Measurements from ENCODE around the gene DPEP1. TPM values are rescaled to one million over a fixed set of nuclear protein-coding genes. Genes with fewer than 3 reads are reported as not detected.
A peak's percentile ranks its signal among the peaks of the same experiment; 100 is the strongest.
"Not testable (repeated sequence)": the region's sequence is repeated elsewhere in the genome, so short reads cannot be mapped to it uniquely, and the experiment has no call there.

DPEP1 gene
- total RNA-seq: not detected

DNA sequence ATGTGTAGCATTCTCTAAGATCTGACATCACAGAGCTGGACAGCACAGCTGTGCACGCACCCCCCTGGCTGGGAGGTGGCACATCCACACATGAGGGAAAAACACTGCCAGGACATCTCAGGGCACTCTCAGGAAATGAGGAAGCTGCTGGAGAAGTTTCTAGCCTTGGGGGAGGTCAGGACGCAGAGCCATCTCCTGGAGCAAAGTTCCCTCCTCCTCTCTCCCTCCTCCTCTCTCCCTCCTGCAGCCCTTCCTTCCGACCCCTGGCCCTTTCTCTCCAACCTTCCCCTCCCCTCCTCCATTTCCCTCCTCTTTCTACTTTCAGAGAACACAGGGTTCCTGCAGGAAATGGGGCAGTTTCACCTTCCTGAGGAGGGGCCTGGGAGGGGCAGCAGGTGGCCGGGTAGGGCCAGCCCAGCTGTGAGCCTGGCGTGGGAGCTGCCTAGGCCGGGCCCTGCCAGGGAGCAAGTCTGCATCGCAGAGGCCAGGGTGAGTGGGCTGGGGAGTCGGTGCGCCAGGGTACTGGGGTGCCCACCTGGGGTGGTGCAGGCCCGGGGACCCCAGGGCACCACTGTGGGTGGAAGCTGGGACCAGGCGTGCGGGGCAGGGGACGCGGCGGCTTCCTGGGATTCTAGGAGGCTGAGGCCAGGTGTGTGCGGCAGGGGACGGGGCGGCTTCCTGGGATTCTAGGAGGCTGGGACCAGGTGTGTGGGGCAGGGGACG lies at the start of gene DPEP1:
Gene DPEP1, plus strand, starts transcription at position 412 of the 723 bp plus-strand sequence. CDS start 16,769 bp downstream, outside the sequence.
- Histone ChIP-seq H3K9me3 (ENCODE audit: control insufficient read depth in 3 of 3, low read length in 3 of 3) (no peaks in the 10 kb centered on the region), H3K4me3 (ENCODE audit: low read length in 3 of 3) (no peak within 1 kb of the TSS), H3K27ac (ENCODE audit: low read depth, low read length) (no peak within 1 kb of the TSS), H3K36me3 (ENCODE audit: control insufficient read depth in 3 of 3, insufficient read depth in 3 of 3, low read length in 3 of 3) (no peaks in the 10 kb centered on the region), H3K27me3 (ENCODE audit: control insufficient read depth in 3 of 3, insufficient read depth in 3 of 3, low read length in 3 of 3) (peaks cover 21 to 45% (median 35%) of the 10 kb centered on the region in 3 donors), H3K4me1 (ENCODE audit: control insufficient read depth in 3 of 3, insufficient read depth in 3 of 3, low read length in 3 of 3) (peaks cover 0 to 6% (median 0%) of the 10 kb centered on the region in 3 donors), H3K9ac (ENCODE audit: low read depth in 1 of 3, low read length in 3 of 3) (no peak within 1 kb of the TSS)

- H3K4me3 ChIP-seq (ENCODE audit: low read length in 3 of 3): no peak overlapping the region
- H3K4me1 ChIP-seq (ENCODE audit: control insufficient read depth in 3 of 3, insufficient read depth in 3 of 3, low read length in 3 of 3): peaks cover 32 to 53% (median 42%) of the 10 kb centered on the region in 3 donors
- peak overlapping the region in 1 of 3 donors; percentile 76 for H3K9ac ChIP-seq (ENCODE audit: low read depth in 1 of 3, low read length in 3 of 3)
- no peak overlapping the region for H3K27ac ChIP-seq (ENCODE audit: low read depth, low read length)
- peaks cover 6 to 10% (median 7%) of the 10 kb centered on the region in 3 donors for H3K27me3 ChIP-seq (ENCODE audit: control insufficient read depth in 3 of 3, insufficient read depth in 3 of 3, low read length in 3 of 3)
- peaks cover 33 to 40% (median 34%) of the 10 kb centered on the region in 3 donors for H3K36me3 ChIP-seq (ENCODE audit: control insufficient read depth in 3 of 3, insufficient read depth in 3 of 3, low read length in 3 of 3)
- no peaks in the 10 kb centered on the region for H3K9me3 ChIP-seq (ENCODE audit: control insufficient read depth in 3 of 3, low read length in 3 of 3)
Observed at GRCh38 chr16:89564476-89565255, 48.8 kb upstream of the DPEP1 start.

DNA sequence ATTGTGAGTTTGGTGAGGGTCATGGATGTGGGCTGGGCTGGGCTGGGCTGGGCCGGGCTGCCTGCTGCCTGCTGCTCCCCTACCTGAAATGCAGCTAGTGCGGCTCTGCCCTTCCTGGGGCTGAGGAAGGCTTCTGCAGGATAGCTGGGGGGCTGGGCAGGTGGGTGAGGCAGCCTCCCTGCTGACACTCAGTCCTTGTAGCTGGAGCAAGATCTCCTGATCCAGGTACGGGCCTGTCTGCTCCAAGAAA lies 48.3 kb upstream of the DPEP1 start:
- H3K9ac ChIP-seq (ENCODE audit: low read depth in 1 of 3, low read length in 3 of 3): peak overlapping the region in 2 of 3 donors; percentile 33 to 76
- H3K9me3 ChIP-seq (ENCODE audit: control insufficient read depth in 3 of 3, low read length in 3 of 3): no peaks in the 10 kb centered on the region
- H3K36me3 ChIP-seq (ENCODE audit: control insufficient read depth in 3 of 3, insufficient read depth in 3 of 3, low read length in 3 of 3): peaks cover 33 to 40% (median 34%) of the 10 kb centered on the region in 3 donors
- H3K4me1 ChIP-seq (ENCODE audit: control insufficient read depth in 3 of 3, insufficient read depth in 3 of 3, low read length in 3 of 3): peaks cover 31 to 51% (median 41%) of the 10 kb centered on the region in 3 donors
- peaks cover 11 to 15% (median 12%) of the 10 kb centered on the region in 3 donors for H3K27me3 ChIP-seq (ENCODE audit: control insufficient read depth in 3 of 3, insufficient read depth in 3 of 3, low read length in 3 of 3)
- H3K27ac ChIP-seq (ENCODE audit: low read depth, low read length): no peak overlapping the region
- H3K4me3 ChIP-seq (ENCODE audit: low read length in 3 of 3): peak overlapping the region in 1 of 3 donors; percentile 14

- Histone ChIP-seq H3K27ac (ENCODE audit: low read depth, low read length) (no peak overlapping the region), H3K4me3 (ENCODE audit: low read length in 3 of 3) (peak overlapping the region; percentile 12 to 60 (median 14)), H3K4me1 (ENCODE audit: control insufficient read depth in 3 of 3, insufficient read depth in 3 of 3, low read length in 3 of 3) (peaks cover 31 to 51% (median 41%) of the 10 kb centered on the region in 3 donors), H3K9ac (ENCODE audit: low read depth in 1 of 3, low read length in 3 of 3) (peak overlapping the region; percentile 16 to 76 (median 65)), H3K36me3 (ENCODE audit: control insufficient read depth in 3 of 3, insufficient read depth in 3 of 3, low read length in 3 of 3) (peaks cover 33 to 40% (median 34%) of the 10 kb centered on the region in 3 donors), H3K27me3 (ENCODE audit: control insufficient read depth in 3 of 3, insufficient read depth in 3 of 3, low read length in 3 of 3) (peaks cover 16 to 20% (median 17%) of the 10 kb centered on the region in 3 donors), H3K9me3 (ENCODE audit: control insufficient read depth in 3 of 3, low read length in 3 of 3) (no peaks in the 10 kb centered on the region)
Observed at GRCh38 chr16:89565506-89566372, 47.7 kb upstream of the DPEP1 start.

GRCh38 chr16:89567656-89568594 lies 45.5 kb upstream of the DPEP1 start:
- H3K27ac ChIP-seq (ENCODE audit: low read depth, low read length): no peak overlapping the region
- no peak overlapping the region for H3K4me3 ChIP-seq (ENCODE audit: low read length in 3 of 3)
- H3K4me1 ChIP-seq (ENCODE audit: control insufficient read depth in 3 of 3, insufficient read depth in 3 of 3, low read length in 3 of 3): peaks cover 15 to 32% (median 27%) of the 10 kb centered on the region in 3 donors
- no peaks in the 10 kb centered on the region for H3K9me3 ChIP-seq (ENCODE audit: control insufficient read depth in 3 of 3, low read length in 3 of 3)
- H3K36me3 ChIP-seq (ENCODE audit: control insufficient read depth in 3 of 3, insufficient read depth in 3 of 3, low read length in 3 of 3): peaks cover 20 to 21% (median 20%) of the 10 kb centered on the region in 3 donors
- H3K27me3 ChIP-seq (ENCODE audit: control insufficient read depth in 3 of 3, insufficient read depth in 3 of 3, low read length in 3 of 3): peaks cover 28 to 36% (median 32%) of the 10 kb centered on the region in 3 donors
- no peak overlapping the region for H3K9ac ChIP-seq (ENCODE audit: low read depth in 1 of 3, low read length in 3 of 3)

GRCh38 chr16:89569506-89570341 lies 43.7 kb upstream of the DPEP1 start:
- Histone ChIP-seq H3K9ac (ENCODE audit: low read depth in 1 of 3, low read length in 3 of 3) (no peak overlapping the region), H3K27me3 (ENCODE audit: control insufficient read depth in 3 of 3, insufficient read depth in 3 of 3, low read length in 3 of 3) (peaks cover 44 to 54% (median 47%) of the 10 kb centered on the region in 3 donors), H3K36me3 (ENCODE audit: control insufficient read depth in 3 of 3, insufficient read depth in 3 of 3, low read length in 3 of 3) (peaks cover 3% of the 10 kb centered on the region in 3 donors), H3K9me3 (ENCODE audit: control insufficient read depth in 3 of 3, low read length in 3 of 3) (no peaks in the 10 kb centered on the region), H3K4me3 (ENCODE audit: low read length in 3 of 3) (no peak overlapping the region), H3K27ac (ENCODE audit: low read depth, low read length) (no peak overlapping the region), H3K4me1 (ENCODE audit: control insufficient read depth in 3 of 3, insufficient read depth in 3 of 3, low read length in 3 of 3) (peaks cover 17 to 21% (median 20%) of the 10 kb centered on the region in 3 donors)

DNA sequence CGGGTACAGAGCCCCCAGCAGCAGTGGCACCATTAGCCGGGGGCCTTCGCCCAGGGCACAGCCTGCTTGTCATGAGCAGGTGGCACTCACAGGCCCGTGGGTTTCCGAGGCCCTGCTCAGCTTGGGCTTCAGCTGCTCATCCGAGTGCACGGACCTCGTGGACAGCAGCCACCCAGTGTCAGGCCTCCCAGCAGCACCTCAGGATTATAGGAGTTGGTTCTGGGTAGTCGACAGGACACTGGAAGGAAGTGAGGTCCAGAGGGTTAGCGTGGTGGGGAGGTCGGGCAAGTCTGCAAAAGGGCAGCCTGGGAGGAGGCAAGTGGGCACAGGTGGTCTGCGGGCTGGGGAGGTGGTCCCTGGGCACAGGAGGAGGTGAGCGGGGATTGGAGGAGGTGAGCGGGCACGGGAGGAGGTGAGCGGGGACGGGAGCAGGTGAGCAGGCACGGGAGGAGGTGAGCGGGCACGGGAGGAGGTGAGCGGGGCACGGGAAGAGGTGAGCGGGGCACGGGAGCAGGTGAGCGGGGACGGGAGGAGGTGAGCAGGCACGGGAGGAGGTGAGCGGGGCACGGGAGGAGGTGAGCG lies 43.0 kb upstream of the DPEP1 start:
- Histone ChIP-seq H3K9me3 (ENCODE audit: control insufficient read depth in 3 of 3, low read length in 3 of 3) (no peaks in the 10 kb centered on the region), H3K36me3 (ENCODE audit: control insufficient read depth in 3 of 3, insufficient read depth in 3 of 3, low read length in 3 of 3) (no peaks in the 10 kb centered on the region), H3K4me1 (ENCODE audit: control insufficient read depth in 3 of 3, insufficient read depth in 3 of 3, low read length in 3 of 3) (peaks cover 13 to 15% (median 15%) of the 10 kb centered on the region in 3 donors), H3K4me3 (ENCODE audit: low read length in 3 of 3) (no peak overlapping the region), H3K27ac (ENCODE audit: low read depth, low read length) (no peak overlapping the region), H3K9ac (ENCODE audit: low read depth in 1 of 3, low read length in 3 of 3) (no peak overlapping the region), H3K27me3 (ENCODE audit: control insufficient read depth in 3 of 3, insufficient read depth in 3 of 3, low read length in 3 of 3) (peaks cover 46 to 60% (median 53%) of the 10 kb centered on the region in 3 donors)

- H3K27me3 ChIP-seq (ENCODE audit: control insufficient read depth in 3 of 3, insufficient read depth in 3 of 3, low read length in 3 of 3): peaks cover 46 to 65% (median 59%) of the 10 kb centered on the region in 3 donors
- not testable (repeated sequence) for H3K9me3 ChIP-seq (ENCODE audit: control insufficient read depth in 3 of 3, low read length in 3 of 3); H3K36me3 ChIP-seq (ENCODE audit: control insufficient read depth in 3 of 3, insufficient read depth in 3 of 3, low read length in 3 of 3); H3K4me1 ChIP-seq (ENCODE audit: control insufficient read depth in 3 of 3, insufficient read depth in 3 of 3, low read length in 3 of 3); H3K27ac ChIP-seq (ENCODE audit: low read depth, low read length); H3K9ac ChIP-seq (ENCODE audit: low read depth in 1 of 3, low read length in 3 of 3); H3K4me3 ChIP-seq (ENCODE audit: low read length in 3 of 3)
Observed at GRCh38 chr16:89570983-89571598, 42.4 kb upstream of the DPEP1 start.

All from skeletal muscle tissue (tissue), 4 donors.